ENCODE measurements around the gene CTDSP1.

The CTDSP1 gene

DNA sequence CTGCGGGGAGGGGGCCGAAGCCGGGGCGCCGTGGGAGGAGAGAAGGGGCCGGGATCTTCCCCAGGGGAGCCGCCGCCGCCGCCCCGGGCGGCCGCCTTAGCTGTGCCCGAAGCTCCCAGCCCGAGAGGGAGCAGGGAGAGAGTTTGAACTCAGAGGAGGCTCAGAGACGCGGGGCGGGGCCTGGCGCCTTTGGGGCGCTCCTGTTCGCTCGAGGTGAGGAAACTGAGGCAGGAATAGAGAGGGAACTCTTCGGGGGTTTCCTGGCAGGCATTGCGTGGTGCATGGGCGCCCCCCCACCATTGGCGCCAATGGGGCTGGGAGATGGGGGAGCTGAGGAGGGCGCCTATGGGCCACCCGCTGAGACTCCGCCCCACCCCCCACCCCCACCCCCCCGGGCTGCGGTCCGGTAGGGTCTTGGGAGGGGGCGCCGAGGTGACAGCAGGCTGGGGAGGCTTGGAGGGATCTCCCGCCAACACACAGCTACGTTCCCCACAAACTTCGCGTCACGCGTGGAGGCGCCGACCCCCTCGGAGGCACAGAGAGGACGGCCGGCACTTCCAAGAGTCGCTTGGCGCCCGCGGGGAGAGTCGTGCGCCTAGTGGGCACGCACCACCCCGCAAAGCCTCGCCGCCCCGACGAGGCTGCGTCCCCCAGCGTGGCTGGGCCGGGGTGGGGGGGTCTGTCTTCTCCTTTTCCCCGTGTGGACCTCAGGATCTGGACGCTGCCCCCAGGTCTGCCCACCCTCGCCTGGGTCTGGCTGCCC lies 680 bp downstream of the CTDSP1 start:
- DNase-seq = peak; percentile 62

DNA sequence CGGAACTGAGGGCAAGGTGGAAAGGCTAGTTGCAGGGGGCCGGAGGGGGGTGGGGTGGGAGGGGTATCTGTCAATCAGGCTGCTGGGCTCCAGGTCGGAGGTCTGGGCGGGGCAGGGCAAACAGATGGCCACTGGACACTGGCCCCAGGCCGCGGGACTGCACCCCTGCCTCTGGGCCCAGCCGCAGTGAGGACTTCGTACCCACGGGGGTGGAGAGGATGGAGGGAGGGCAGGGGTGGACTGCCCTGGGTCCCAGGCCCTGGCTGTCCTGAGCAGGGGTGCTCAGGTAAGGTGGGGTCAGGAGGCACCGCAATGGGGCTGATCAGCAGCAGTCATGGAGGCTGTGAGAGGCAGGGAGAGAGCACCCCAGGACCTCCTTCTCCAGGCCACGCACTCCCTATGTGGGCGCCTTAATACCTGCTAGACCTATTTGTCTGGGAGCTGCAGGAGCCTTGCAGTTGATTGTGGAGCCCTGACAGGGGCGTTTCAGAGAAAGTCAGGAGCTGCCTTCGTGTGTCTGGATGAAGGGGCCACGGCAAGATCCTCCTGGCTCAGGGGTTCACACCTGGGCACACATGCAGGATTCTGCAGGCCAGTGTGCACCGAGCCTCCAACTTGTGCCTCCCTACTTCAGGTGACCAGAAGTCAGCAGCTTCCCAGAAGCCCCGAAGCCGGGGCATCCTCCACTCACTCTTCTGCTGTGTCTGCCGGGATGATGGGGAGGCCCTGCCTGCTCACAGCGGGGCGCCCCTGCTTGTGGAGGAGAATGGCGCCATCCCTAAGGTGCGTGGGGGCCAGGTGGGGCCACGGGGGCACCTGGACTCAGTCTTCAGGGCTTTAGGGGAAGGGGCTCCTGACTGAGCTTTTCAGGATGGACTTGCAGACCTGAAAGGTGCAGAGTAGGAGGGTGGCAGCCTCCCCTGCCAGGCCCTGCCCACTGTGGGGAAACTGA lies 1.5 kb downstream of the CTDSP1 start:
- DNase-seq = no peak

DNA sequence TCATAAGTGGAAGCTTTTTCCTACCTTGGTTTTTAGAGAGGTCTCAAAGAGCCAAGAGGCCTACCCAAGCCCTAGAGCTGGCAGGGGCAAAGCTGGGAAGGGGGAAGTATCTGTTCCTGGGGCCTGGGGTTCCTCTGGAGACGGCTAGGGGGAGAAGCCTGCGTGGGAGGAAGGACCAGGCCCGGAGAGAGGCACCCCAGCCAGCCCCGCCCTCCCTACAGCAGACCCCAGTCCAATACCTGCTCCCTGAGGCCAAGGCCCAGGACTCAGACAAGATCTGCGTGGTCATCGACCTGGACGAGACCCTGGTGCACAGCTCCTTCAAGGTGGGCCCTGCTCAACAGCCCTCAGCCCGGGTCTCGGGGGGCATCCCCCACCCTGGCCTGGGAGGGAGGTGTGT lies 2.2 kb downstream of the CTDSP1 start:
- no peak for DNase-seq

GRCh38 chr2:218402491-218402901 lies 2.8 kb downstream of the CTDSP1 start:
- DNase-seq = no peak

- DNase-seq = no peak
Observed at GRCh38 chr2:218402911-218403411, 3.3 kb downstream of the CTDSP1 start.

DNA sequence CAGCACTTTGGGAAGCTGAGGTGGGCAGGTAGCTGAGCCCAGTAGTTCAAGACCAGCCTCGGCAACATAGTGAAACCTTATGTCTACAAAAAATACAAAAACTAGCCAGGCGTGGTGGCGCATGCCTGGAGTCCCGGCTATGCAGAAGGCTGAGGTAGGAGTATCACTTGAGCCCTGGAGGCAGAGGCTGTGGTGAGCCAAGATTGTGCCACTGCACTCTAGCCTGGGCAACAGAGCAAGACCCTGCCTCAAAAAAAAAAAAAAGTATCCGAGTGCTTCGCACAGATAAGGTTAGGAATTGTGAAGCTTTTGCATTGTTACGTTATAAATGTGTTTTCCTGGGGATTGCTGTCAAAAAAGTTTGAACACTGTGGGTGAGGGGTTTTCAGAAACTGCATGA lies 4.1 kb downstream of the CTDSP1 start:
- no peak for DNase-seq

DNA sequence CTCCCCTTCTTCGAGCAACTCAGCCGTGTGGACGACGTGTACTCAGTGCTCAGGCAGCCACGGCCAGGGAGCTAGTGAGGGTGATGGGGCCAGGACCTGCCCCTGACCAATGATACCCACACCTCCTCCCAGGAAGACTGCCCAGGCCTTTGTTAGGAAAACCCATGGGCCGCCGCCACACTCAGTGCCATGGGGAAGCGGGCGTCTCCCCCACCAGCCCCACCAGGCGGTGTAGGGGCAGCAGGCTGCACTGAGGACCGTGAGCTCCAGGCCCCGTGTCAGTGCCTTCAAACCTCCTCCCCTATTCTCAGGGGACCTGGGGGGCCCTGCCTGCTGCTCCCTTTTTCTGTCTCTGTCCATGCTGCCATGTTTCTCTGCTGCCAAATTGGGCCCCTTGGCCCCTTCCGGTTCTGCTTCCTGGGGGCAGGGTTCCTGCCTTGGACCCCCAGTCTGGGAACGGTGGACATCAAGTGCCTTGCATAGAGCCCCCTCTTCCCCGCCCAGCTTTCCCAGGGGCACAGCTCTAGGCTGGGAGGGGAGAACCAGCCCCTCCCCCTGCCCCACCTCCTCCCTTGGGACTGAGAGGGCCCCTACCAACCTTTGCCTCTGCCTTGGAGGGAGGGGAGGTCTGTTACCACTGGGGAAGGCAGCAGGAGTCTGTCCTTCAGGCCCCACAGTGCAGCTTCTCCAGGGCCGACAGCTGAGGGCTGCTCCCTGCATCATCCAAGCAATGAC lies 4.8 kb downstream of the CTDSP1 start:
- DNase-seq = no peak

GRCh38 chr2:218405086-218405745 lies 5.5 kb downstream of the CTDSP1 start:
- DNase-seq = no peak

- DNase-seq = peak; percentile 14
Observed at GRCh38 chr2:218405746-218406208, 6.1 kb downstream of the CTDSP1 start.

DNA sequence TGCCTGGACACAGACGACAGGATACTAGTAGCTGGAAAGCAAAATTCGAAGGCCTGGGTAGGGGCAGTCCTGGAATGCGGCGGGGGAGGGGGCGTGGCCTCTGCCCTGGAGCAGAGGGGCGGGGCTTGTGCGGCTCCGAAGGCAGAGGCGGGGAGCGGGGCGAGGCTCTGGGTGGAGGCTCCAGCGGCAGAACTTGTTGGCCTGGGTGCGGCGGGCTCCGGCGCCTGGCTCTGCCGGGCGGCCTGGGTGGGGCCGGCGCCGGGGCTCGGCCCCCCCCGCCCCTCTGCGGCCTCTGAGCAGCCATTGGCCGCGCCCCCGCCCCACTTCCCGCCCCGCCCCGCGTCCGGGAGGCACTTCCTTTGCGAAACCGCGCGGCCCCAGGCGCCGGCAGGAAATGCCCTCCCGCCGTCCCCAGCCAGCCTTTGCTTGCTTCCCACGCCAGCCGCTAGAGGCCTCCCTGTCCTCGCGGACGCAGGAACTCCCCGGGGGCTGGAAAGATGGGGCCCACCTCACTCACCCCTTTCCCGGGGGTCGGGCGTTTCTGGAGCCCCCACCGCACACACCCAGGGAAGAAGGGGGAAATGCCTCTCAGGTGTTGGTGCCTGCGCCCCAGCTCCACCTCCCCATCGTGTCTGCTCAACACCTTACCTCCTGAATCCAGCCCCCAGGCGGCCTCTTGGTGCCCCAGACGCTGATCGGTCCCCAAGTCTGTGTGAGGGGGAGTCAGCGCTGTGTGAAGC lies 6.7 kb downstream of the CTDSP1 start:
- peak; percentile 91 for DNase-seq

GRCh38 chr2:218406949-218407618 lies 7.4 kb downstream of the CTDSP1 start:
- peak; percentile 32 for DNase-seq

- DNase-seq = no peak
Observed at GRCh38 chr2:218407717-218408116, 8.0 kb downstream of the CTDSP1 start.

DNA sequence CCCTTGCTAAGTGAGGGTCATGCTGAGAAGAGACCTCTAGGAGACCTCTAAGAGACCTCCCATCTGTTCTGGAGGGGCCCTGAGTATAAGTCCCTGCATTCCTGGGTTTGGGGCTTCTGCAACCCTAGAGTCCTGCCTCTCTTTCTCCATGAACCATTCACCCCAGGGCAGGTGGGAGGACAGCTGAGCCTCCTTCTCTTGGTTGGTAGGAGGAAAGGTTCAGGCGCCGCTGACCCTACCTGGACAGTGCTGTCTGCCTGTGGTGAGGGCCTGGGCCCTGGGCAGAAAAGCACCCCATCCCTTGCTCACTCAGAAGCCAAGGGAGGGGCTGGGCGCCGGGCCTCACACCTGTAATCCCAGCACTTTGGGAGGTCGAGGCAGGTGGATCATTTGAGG lies 18.7 kb downstream of the CTDSP1 start:
- DNase-seq = no peak

DNA sequence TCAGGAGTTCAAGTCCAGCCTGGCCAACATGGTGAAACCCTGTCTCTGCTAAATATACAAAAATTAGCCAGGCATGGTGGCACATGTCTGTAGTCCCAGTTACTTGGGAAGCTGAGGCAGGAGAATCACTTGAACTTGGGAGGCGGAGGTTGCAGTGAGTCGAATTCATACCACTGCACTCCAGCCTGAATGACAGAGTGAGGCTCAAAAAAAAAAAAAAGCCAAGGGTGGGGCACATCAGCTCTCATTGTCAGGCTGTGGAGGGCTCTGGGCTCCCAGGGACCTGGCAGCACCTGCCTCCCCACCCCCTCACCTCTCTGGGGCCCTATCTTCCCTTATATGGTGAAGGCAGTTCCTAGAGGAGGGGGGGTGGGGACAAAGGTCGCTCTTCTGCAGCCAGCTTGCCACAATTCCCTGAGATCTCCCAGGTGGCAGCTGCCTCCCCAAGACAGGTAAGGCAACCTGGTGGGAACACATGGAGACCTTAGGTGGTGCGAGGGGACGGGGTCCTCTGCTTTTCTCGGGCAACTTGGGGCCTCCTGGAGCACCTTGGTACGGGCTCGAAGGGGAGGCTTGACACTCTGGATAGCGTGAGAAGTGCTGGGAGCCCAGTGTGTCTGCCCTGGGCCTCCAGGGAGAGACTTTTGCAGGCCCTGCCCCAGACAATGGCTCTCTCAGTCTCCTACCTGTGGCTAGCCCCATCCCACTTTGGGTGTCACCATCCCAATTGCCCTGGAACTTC lies 19.2 kb downstream of the CTDSP1 start, which contains the start of gene VIL1:
VIL1 (plus strand) TSS at position 407 of the 742 bp plus-strand sequence. CDS start 4,656 bp downstream, outside the sequence.
- DNase-seq = no peak

DNA sequence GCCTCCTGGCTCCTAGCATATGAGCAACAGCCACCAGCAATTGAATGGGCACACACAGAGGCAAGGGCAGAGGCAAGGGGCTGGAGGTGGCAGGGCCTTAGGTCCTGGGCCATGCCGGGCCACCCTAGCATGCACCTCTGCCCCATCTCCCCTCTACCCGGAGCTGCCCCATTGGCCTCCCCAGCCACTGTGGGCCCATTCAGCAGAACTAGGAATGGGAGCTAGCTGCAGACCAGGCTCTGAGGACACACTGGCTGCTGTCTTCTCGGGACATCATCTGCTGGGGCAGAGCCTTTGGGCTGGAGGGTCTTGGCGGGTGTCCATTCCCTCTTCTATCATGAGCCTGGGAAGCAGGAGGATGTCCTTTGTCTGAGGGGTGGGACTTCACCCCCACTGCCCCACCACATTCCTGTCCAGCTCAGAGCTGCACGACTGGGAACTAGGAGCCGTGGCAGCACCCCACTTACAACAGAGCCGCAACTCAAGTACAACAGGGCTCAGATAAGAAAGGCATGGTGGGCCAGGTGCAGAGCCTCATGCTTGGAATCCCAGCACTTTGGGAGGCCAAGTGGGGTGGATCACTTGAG lies 20.1 kb downstream of the CTDSP1 start:
- no peak for DNase-seq

DNA sequence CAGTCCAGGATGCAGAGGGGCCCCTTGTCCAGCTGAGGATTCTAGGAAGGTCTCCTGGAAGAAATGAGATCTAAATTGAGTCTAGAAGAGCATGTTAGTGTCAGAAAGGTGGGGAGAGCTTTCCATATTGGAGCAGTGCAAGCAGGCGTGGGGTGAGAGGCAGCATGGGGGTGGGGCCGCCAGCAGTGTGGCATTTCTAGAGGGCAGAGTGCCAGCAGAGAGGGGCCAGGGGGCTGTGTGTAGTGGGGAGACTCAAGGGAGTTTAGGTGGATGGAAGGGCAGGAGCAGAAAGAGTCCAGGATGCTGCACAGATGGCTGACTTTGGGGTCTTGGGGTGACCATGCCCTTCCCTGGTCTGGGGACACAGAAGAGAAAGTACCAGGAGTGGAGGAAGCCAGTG lies 21.4 kb downstream of the CTDSP1 start:
- DNase-seq = no peak

- DNase-seq = no peak
Observed at GRCh38 chr2:218422403-218423086, 22.9 kb downstream of the CTDSP1 start.

- DNase-seq = no peak
Observed at GRCh38 chr2:218423584-218423983, 23.9 kb downstream of the CTDSP1 start.

DNA sequence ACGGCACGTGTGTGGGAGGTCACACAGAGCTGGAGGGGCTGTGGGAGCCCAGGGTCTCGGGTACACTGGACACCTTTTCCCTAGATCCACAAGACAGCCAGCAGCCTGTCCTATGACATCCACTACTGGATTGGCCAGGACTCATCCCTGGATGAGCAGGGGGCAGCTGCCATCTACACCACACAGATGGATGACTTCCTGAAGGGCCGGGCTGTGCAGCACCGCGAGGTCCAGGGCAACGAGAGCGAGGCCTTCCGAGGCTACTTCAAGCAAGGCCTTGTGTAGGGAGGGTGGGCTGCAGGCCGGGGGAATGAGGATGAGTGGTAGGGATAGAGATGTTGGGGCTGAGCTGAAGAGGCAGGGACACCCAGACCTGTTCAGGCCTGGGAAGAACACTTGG lies 25.9 kb downstream of the CTDSP1 start:
- no peak for DNase-seq

Measured in stimulated activated naive CD4-positive, alpha-beta T cell treated with Interleukin-2 at 50 U/mL for 16 hours (primary cell).